HG03565 (cell line): ENCODE data around the gene DGCR6.
"Not testable (repeated sequence)": the region's sequence is repeated elsewhere in the genome, so short reads cannot be mapped to it uniquely, and the experiment has no call there.

ENCODE experiments used
- ATAC-seq: cut with Tn5 transposase; IDR thresholded peaks from one replicate; pipeline ENCODE4 v1.9.1; 2021; ENCODE audit warnings: mild to moderate bottlenecking, moderate library complexity; ENCODE audit not compliant: unreplicated experiment

The DGCR6 gene

GRCh38 chr22:18959741-18960140, 53.6 kb downstream of the DGCR6 start:
- not testable (repeated sequence) for ATAC-seq

GRCh38 chr22:18960166-18960820, 54.2 kb downstream of the DGCR6 start:
- ATAC-seq, result not testable (repeated sequence)

GRCh38 chr22:18961201-18961600, 55.1 kb downstream of the DGCR6 start:
- ATAC-seq, result not testable (repeated sequence)
